ENCODE data around the gene PRDX1.

DNA sequence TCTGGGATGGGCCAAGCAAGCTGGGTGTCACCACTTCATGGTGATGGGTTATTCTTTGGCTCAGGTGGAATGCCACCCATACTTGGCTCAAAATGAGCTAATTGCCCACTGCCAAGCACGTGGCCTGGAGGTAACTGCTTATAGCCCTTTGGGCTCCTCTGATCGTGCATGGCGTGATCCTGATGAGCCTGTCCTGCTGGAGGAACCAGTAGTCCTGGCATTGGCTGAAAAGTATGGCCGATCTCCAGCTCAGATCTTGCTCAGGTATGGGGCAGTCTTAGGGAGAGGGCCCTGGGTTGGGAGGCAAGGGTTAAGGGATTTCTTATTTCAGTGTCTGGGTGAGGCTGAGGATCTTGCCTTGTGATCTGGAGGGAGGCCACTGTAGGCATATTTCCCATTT, 46.7 kb upstream of the PRDX1 start:
- TF ChIP-seq POLR2A (IDR thresholded peaks at IDR 0.05; ENCODE audit: low read length) (no peak), ZFP36 (IDR thresholded peaks at IDR 0.05; ENCODE audit: borderline replicate concordance, partially characterized antibody) (no peak), MYC (IDR thresholded peaks at IDR 0.05; ENCODE audit: borderline replicate concordance, low read length) (no peak), EP300 (IDR thresholded peaks at IDR 0.05) (no peak)
- TF ChIP-seq, protein P1, sequence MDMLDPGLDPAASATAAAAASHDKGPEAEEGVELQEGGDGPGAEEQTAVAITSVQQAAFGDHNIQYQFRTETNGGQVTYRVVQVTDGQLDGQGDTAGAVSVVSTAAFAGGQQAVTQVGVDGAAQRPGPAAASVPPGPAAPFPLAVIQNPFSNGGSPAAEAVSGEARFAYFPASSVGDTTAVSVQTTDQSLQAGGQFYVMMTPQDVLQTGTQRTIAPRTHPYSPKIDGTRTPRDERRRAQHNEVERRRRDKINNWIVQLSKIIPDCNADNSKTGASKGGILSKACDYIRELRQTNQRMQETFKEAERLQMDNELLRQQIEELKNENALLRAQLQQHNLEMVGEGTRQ (IDR thresholded peaks at IDR 0.05) = no peak

All from A549 (cell line).